Measurements from ENCODE around the gene FBRS.
"Not testable (repeated sequence)": the region's sequence is repeated elsewhere in the genome, so short reads cannot be mapped to it uniquely, and the experiment has no call there.

FBRS gene

DNA sequence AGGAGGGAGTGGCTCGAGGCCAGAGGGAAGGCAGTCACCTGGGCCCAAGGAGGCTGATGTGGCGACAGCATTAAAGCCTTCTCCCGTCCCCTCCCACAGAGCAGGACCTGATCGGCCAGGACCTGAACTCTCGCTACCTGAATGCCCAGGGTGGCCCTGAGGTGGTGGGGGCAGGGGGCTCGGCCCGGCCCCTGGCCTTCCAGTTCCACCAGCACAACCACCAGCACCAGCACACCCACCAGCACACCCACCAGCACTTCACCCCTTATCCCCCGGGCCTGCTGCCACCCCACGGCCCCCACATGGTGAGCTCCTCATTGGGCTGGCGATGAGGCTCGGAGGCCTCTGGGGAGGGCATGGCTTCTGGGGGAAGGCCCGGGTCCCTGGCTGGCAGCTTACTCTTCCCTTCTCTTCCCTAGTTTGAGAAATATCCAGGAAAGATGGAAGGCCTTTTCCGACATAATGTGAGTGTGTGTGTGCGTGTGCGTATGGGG lies 6.4 kb downstream of the FBRS start:
- no peak for DNase-seq (ENCODE audit: low read depth)

- no peak for DNase-seq (ENCODE audit: low read depth)
Observed at GRCh38 chr16:30665155-30665829, 7.1 kb downstream of the FBRS start.

DNA sequence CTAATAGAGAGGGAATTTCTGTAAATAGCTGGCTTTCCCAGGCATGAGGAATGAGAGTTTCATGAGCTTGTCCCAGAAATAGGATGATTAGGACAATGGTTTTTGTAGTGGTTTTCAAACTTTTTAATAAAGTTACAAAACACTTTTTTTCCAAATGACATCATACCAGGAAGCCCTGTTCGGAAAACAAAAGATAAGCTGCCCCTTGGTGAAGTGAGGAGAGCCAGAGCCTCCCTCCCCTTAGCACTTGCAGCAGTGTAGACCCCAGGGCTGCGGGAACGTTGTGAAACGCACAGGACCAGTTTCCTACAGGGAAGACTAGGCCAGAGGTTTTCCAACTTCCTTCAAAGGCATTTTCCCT lies 7.6 kb downstream of the FBRS start:
- DNase-seq (ENCODE audit: low read depth), result no peak

DNA sequence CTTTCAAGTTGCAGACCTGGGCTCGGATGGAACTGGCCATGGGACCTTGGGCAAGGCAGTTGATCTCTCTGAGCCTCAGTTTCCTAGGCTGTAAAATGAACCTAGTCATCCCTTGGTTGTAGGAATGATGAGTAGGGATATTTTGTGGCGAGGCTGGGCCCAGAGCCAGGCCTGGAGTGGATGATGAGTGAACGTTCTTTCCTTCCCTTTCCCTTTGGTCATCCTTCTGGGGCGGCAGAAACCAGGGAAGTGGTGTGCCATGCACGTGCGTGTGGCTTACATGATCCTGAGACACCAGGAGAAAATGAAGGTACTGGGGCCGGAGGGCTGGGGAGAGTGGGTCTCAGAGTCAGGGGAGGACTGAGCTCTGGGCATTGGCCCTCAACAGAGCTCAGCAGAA lies 8.4 kb downstream of the FBRS start:
- peak; percentile 11 for DNase-seq (ENCODE audit: low read depth)

- DNase-seq (ENCODE audit: low read depth), result no peak
Observed at GRCh38 chr16:30667361-30667905, 9.2 kb downstream of the FBRS start.

DNA sequence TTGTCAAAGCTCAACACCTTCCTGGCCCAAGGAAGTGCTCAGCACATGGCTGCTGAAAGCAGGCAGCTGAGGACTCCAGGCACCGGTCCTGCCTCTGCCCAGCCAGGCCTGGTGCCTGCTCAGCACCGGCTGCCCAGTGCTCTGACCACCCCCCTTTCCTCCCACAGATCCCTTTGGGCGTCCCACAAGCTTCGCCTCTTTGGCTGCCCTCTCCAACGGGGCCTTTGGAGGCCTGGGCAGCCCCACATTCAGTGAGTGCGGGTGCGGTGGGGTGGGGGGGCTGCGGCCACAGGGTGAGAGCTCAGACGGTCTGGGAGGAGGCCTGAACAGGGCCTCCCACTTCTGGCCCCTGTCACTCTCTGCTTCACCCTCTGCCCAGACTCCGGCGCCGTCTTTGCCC lies 10.2 kb downstream of the FBRS start:
- no peak for DNase-seq (ENCODE audit: low read depth)

- DNase-seq (ENCODE audit: low read depth), result no peak
Observed at GRCh38 chr16:30669026-30669902, 11.0 kb downstream of the FBRS start.

GRCh38 chr16:30669903-30670824 lies 11.9 kb downstream of the FBRS start:
- no peak for DNase-seq (ENCODE audit: low read depth)

DNA sequence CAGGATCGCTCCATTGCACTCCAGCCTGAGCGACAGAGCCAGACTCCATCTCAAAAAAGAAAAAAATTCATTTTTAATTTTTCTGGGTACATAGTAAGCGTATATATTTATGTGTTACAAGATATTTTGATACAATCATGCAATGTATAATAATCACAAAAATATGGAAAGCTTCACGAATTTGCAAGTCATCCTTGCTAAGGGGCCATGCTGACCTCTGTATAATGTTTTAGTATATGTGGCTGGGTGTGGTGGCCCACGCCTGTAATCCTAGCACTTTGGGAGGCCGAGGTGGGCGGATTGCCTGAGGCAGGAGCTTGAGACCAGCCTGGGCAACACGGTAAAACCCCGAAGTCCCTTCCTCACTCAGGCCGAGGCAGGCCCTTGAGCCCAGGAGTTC lies 16.9 kb downstream of the FBRS start:
- no peak for DNase-seq (ENCODE audit: low read depth)

- DNase-seq (ENCODE audit: low read depth), result no peak
Observed at GRCh38 chr16:30677931-30678585, 19.8 kb downstream of the FBRS start.

- no peak for DNase-seq (ENCODE audit: low read depth)
Observed at GRCh38 chr16:30678586-30678970, 20.3 kb downstream of the FBRS start.

DNA sequence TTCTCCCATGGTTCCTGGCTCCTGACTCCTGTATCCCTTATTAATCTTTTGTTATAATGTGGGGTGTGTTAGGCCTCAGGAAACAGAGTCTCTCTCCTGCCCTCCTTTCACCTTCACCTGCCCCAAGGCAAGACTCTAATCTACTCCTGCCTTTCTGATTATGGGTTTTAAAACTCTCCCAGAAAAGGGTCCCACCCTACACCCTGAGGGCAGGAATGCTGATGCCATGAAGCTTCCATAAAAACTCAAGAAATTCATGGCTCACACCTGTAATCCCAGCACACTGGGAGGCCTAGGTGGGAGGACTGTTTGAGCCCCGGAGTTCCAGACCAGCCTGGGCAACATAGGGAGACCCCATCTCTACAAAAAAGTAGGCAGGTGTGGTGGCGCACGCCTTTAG lies 22.1 kb downstream of the FBRS start:
- DNase-seq (ENCODE audit: low read depth), result no peak

DNA sequence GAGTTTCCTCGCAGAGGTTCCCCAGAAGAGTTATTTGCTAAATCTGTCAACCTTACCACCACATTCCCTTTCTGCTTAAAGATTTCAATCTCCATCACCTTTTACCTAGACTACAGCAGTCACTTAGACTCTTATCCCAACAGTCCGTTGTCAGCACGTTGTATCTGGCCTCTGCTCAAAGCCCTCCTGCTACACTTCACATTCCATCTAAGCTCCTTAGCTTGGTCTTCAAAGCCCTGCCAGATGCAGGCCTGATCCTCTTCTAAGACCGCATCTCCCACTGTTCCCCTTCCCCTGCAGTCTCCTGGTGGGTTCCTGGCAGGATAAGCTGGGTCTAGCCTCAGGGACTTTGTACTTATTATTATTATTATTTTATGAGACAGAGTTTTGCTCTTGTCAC lies 30.5 kb downstream of the FBRS start:
- DNase-seq (ENCODE audit: low read depth), result no peak

DNA sequence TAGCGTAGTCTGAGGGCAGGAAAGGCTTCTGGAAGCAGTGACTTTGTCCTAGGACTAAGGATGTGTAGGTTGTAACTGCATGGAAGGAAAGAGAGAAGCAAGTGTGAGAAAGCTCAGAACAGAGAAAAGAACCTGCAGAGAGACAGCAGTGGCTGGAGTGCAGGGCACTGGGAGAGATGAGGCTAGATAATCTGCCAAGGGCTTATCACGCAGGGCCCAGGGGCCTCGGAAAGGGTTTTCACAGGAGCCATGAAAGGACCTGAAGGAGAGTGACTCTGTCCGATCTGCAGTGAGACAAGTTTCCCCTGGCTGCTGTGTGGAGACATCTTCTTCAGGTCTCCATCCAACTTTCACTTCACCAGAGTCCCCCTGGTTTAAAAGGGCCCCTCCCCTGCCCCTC lies 33.7 kb downstream of the FBRS start:
- no peak for DNase-seq (ENCODE audit: low read depth)

DNA sequence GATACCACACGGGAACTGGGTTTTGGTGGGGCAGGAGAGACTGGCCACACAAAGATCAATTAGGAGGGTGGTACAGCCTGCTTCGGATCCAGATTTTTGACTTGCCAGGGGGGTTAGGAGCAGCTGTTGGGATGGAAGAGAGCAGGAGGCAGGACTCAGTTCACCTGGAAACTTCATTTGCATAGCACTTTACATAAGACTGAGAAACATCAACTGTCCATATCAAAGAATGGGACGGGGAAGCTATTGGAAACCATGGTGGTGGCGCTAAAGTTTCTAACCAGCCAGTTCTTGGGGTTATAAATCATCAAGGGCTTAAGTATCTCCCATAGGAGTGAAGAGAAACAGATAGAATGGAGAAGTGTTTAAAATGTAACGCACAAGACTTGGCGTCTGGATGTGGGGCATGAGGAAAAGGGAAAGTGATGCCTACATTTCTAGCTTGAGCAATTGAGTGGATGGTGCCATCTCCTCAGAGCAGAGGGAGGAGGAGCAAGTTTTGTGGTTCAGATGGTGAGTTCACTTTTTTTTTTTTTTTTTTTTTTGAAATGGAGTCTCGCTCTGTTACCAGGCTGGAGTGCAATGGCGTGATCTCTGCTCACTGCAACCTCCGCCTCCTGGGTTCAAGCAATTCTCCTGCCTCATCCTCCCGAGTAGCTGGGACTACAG lies 34.3 kb downstream of the FBRS start:
- DNase-seq (ENCODE audit: low read depth), result no peak

- no peak for DNase-seq (ENCODE audit: low read depth)
Observed at GRCh38 chr16:30694926-30695693, 36.9 kb downstream of the FBRS start.

DNA sequence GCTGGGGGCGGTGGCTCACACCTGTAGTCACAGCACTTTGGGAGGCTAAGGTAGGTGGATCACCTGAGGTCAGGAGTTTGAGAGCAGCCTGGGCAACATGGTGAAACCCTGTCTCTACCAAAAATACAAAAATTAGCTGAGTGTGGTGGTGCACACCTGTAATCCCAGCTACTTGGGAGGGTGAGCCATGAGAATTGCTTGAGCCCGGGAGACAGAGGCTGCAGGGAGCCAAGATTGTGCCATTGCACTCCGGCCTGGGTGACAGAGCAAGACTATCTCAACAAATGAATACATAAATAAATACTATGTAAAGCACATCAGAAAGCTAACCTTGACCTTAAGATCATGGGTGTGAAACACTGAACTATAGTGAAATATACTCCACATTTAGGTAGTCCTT lies 38.4 kb downstream of the FBRS start:
- DNase-seq (ENCODE audit: low read depth), result not testable (repeated sequence)

DNA sequence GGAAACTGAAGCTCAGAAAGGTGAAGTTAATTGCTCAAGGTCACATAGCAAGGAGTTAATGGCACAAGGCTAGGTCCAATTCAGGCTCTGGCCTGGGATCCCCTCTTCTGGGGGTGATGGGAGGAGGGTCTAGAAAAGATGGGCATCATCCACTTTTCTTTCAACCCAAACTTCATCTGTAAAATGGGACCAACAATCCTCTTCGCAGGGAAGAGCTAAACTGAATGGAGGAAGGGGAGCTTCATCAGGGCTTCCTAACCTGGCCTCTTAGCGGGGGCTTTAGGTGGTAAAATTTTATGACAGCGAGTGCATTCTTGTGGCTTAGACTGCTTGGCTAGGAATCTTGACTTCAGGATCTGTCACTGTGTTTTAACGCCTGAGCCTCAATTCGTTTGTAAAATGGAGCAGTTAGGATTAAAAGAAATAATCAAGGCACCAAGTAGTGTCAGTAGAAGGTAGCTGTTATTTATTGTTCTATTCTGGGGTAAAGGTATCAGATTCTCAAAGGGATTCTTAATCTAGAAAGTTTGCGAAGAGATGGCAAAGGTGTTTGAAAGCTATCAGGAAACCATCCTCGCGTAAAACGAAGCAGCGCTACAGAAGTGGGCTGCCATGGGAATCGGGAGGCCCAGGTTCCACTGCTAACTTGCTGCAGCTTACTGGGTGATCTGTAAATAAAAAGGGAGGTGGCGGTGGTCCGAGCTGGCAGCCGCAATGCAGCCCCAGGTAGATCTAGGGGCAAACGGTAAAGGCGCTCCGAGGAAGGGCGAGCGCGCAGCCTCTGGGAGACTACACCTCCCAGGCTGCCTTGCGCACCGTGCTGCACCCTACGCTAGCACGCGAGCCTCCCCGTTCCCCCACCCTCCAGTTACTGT lies 39.3 kb downstream of the FBRS start:
- DNase-seq (ENCODE audit: low read depth), result peak; percentile 6

GRCh38 chr16:30698139-30698815 lies 40.0 kb downstream of the FBRS start:
- DNase-seq (ENCODE audit: low read depth), result peak; percentile 97
